Measurements from ENCODE around the gene AGAP1.

The AGAP1 gene

DNA sequence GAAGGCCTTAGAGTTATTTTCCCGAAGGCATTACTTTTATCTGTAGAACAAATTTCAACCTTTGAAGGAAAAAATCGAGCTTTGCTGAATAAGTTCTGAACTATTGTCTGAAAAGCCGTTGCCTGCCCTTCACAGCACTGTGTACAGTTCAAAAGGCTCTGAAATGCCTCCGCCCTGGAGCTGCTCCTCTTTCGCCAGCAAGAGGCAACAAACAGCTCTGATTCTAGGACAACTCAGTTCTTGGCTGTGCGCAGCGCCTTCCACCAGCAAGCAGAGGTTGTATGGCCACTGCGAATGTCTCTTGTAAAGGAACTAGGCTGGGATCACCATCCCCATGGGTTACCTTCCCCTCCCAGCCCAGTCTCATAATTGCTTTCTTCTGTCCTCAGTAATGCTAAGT is 365.8 kb downstream of the AGAP1 start:
- DNase-seq: no peak

DNA sequence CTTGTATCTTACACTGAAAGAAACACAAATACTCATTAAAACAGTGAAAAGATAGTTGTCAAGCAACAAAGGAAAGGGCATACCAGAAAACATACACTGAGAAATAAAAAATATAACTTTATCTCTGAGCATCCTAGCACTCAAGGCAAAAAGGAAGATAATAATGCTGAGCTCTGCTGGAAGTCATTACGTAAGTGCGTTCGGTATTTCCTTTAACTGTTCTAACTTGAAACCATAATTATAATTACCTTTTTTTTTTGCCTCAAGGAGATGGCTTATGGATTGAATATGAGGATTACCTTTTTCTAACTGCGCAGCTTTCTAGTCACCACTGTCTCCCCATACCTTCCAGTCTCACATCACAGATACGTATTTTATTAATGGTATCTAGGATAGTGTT is 366.3 kb downstream of the AGAP1 start:
- no peak for DNase-seq

DNA sequence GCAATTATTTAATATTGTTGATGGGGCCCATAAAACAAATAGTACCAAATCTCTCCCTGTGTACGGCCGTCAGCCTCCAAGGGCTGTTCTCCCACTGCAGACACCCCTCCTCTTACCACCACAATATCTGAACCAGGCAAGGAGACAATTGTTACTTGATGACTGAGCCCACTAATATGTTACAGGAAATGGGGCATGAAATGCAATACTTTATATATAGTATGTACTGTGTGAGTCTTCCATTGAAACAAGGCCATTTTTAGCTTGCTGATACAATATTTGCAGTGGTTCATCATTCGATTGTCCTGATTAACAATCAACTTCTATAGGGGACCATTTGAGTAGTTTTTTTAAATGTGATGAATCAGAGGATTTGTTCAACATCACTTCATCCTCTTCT is 367.0 kb downstream of the AGAP1 start:
- no peak for DNase-seq

DNA sequence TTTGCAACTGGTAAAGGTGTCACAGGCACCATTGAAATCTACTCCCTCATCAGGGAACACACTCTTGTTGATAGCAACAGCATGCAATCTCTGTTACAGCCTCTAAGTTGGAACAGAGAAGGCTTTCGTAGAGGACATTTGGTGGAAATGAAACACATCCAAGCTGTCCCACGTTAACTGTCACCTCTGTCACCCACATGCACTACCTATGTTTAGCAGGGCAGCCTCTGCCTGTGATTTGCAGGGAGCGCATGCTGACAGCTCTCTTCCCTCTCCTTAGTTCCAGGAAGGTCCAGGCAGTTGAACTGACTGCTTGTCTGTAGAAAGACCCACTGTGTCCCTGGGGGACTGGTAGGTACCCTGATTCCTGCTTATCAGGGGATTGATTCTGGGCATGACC is 367.5 kb downstream of the AGAP1 start:
- DNase-seq: no peak

DNA sequence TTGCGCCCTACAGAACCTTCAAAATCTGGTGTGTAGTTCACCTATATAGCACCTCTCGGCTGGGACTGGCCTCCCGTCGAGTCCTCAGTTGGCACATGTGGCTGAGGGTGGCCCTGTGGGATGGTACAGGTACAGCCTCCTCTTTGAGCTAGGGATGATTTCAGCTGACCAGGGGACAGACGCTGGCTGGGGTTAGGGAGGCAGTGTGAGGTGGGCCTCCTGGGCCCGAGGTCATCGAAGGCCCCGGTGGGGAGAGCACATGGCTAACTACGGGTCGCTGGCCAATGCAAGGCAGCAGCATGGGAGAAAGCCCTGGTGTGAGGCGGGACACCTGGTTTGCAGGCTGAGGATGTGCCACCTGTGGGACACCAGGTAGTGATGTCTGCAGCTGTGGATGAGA is 369.6 kb downstream of the AGAP1 start:
- DNase-seq: no peak

DNA sequence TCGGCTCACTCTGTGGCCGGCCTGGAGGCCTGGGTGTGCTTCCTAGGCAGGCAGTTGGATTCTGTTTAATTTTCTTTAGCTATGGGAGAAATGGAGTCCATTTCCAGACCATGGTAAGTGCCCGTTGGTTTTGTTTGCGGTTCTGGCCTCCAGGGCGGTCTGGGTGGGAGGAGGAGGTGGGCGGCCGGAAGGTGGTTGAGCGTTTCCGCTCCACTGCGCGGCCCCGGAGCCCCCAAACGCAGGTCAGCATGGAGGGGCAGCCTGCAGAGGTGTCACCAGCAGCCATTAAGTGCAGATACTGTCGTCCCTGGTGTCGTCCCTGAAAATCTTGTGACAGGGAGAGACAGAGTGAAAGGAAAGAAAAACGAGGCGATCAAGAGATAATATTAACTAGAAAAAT is 370.5 kb downstream of the AGAP1 start:
- DNase-seq: no peak

DNA sequence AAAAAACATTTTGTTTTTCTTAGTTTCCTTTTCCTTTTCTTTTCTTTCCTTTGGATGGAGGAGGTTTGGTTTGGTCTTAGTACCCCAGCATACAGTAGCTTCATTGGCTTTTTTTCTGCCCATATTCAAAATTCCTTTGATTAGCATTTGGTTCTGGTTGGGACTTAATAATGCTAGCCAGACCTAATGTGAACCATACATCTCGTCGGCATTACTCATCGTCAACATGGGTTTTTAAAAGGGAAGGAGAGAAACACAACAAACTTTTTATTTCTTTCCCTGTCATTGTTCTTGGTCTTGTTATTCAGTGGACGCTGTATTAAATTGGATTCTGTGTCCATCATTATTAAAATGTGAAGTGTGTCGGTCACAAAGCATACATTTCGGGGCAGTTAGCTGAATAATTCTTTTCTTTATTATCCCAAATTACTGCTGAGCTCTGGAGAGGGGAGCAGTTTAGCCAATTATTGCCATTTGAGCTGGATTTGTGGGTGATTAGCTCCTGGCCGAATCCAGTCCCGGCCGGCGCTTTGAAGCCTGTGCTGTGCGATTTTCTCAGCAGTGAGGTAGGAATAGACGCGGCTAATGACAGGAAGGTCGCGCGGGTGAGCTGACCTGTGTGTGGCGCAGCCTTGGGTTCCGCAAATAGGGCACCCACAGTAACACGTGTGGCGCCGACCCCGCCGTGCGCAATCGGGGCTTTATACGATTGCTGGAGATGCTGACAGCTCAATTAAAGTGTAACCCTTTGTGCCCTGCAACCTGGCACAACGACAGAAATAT is 371.1 kb downstream of the AGAP1 start:
- no peak for DNase-seq

DNA sequence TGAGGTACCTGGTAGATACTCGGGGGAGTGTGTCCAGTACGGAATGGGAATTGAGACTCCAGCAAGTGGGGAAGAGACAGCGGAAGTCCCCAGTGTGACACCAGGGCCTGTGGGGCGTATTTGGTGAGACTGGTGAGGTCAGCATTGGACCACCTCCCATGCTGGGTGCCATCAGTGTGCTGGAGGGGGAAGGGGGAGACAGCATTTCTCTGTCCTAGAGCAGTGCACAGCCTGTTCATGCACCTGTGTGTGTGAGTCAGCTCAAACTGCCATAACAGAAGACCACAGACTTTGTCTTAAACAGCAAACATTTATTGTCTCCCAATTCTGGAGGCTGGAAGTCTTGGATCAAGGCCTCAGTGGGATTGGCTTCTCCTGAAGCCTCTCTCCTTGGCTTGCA is 372.5 kb downstream of the AGAP1 start:
- no peak for DNase-seq

DNA sequence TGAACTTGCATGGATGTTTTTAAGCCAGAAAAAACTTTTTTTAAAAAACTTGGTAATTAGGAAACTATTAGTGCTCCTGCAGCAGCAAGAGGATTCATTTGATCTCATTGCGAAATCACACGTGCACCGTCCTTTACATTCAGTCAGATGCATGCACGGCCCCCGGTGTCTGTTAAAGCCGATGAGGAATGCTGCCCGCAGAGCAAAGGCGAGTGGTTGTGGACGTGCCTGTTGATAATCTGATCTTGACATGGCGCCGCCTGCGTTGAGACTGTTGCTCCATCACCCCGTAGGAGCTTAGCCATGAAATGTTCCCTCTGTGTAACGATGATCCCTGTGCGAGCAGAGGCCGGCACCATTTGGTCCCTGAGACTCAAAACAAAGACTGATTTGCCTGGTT is 374.4 kb downstream of the AGAP1 start:
- no peak for DNase-seq

DNA sequence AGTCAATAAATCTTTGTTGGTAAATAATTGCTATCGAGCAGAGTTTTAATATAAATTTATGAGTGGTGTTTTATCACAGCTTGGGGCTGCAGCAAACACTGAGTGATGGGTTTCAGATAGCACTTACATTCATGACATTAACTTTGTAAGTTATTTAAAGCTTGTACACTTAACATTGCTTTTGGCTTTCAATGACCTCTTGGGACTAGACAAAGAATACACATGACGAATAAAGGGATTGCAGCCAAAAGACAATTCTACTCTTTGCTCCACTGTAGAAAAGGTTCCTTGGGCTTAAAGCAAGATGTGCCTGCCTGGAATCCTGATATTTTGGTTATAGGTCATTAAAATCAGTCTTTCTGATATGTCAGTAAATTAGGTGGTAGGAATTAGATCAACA is 374.8 kb downstream of the AGAP1 start:
- DNase-seq: no peak

DNA sequence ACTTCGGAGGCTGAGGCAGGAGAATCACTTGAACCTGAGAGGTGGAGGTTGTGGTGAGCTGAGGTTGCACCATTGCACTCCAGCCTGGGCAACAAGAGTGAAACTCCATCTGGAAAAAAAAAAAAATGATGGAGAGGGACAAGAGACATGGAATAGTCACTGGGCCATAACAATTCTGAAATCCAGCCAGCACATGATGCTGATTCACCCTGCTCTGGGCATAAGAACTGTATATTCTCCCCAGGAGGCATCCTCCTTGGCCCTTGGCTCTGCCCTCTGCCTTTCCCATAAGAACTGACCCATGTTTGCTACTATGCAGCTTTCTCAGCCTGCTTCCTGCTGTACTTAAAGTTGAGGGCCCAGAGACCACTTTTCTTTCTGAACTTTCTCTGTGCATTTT is 376.7 kb downstream of the AGAP1 start:
- DNase-seq: no peak

DNA sequence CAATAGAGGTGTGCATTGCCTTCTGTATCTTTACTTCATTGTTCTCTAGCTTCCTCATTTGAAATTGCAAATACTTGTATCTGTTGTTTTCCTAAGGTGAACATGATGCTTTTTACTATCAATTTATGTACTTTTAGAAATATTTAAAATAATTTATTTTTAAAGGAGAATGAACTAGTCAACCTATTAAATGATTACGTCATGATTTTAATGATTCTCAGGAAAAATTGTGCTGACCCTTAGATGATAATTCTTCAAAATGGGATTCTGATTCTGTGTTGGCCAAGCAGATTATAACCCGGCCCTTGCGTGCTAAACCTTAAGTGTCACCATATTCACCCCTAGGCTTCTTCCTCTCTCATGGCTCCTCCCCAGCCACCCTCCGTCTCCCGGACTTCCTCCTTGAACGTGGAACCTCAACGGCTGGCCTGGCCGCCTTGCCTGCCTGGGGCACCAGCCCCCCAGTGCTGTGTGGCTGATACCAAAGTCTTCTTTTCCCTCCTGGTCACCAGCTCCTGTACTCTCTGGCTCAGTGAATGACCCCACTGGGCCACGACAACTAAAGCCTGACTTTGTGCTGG is 382.3 kb downstream of the AGAP1 start:
- no peak for DNase-seq

DNA sequence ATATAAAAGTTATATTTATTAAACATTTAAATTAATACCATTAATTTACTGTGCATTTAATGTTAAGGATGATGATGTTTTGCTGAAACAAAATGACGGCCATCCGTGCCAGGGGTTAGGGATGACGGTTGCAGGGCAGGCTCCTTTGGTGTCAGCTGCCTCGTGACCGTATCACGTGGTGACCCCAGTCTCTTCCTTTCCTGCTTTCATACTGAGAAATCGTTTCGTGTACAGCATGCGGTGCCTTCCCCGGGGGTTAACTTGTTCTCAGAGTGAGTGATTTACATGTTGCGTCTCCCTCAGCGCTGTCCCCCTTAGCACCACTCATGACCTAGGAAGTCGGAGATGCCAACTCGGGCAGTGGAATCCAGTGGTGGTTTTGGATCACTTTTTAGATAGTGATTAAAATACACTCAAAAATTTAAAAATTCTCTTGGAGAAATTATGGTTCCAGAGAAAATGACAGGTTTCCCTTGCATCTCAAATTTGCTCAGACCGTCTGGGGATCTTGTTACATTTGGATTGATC is 383.5 kb downstream of the AGAP1 start:
- DNase-seq: no peak

DNA sequence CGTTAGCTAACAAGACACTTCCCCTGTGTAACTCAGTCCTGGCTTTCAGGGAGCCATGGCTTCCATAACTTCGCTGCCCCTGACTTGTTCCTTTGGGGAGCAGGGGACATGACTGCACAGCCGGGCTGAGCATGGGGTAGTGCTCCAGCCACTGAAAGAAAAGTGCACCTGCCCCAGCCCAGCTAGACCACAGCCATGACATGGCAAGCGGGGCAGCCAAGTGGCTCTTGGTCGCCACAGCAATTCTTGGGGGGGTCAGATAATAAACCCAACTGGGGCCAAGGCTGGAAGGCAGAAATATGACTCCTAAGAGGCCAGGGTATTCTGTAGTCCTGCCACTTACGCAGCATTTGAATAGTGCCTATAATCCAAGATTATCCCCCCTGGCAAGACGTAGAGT is 385.3 kb downstream of the AGAP1 start:
- no peak for DNase-seq

DNA sequence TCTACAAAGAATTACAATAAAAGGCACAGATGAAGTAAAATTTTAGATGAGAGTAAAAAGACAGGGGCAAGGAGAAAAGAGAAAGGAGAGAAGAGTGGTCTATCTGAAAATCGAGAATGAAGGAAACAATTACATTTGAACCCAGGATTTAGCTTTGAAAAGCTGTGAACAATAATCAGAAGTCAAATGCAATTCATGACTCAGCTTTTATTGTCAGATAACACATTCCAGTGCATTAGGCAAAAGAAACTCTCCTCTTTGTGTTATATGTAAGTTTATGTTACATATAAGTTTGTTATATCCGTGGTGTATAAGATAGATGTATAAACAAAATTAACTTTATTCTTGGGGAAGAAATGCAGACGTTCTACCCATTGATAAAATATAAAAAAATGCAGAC is 389.8 kb downstream of the AGAP1 start:
- no peak for DNase-seq

DNA sequence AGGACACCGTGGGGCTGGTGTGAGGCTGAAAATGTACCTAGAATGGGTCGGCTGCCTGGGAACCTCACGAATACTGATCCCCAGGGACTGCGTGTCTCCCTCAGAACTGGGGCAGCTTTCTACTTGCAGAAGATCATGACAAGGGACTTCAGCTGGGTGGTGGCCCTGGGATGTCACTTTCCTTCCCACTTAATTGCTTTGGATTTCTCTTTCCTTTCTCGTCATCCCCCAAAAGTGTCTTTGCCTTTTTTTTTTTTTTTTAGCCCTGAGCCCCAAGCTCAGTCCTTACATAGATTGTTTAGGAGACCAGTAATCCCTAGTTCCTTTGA is 395.4 kb downstream of the AGAP1 start:
- DNase-seq: no peak

DNA sequence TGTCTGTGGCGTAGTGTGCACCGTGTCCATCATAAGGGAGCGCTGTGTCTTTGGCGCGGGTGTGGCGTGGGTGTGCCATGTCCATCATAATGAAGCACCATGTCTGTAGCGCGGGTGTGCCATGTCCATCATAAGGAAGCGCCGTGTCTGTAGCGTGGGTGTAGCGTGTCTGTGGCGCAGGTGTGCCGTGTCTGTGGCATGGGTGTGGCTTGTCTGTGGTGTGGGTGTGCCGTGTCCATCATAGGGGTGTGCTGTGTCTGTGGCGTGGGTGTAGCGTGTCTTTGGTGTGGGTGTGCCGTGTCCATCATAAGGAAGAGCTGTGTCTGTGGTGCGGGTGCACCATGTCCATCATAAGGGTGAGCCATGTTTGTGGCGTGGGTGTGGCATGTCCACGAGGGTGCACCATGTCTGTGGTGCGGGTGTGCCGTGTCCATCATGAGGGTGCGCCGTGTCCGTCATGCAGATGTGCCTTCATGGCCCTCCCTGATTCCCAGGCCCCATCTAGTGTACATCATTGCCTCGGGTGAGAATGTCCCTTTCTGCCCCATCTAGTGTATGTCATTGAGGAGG is 399.4 kb downstream of the AGAP1 start:
- DNase-seq: no peak

DNA sequence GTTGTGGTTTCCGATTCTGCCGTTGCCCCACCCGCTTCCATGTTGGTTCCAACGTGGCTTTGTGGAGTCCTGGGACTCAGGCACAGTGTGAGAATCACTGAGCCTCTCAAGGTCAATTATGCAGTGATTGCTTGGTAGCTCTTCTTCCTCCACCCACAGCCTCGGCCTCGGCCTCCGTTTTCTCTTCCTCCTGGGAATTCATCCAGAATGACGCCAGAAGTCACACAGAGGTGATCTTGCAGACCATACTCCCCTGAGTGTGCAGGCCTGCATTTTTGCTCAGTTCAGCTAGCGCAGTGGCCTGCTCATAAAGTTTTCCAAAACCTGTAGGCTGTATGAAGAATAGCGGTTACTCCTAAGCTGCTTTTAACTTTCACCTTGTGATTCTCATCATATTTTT is 401.0 kb downstream of the AGAP1 start:
- DNase-seq: no peak

DNA sequence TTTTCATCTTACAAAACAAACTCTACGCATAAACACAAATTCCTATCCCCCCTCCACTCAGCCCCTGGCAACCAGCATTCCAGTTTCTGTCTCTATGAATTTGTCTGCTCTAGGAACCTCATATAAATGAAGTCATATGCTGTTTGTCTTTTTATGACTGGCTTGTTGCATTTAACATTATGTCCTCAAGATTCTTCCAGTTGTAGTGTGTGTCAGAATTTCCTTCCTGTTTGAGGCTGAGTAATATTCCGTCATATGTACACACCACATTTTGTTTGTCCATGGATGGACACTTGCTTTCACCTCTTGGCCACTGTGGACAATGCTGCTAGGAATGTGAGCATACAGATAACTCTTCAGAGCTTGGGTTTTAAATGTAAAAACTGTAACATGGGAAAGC is 402.2 kb downstream of the AGAP1 start:
- DNase-seq: no peak

DNA sequence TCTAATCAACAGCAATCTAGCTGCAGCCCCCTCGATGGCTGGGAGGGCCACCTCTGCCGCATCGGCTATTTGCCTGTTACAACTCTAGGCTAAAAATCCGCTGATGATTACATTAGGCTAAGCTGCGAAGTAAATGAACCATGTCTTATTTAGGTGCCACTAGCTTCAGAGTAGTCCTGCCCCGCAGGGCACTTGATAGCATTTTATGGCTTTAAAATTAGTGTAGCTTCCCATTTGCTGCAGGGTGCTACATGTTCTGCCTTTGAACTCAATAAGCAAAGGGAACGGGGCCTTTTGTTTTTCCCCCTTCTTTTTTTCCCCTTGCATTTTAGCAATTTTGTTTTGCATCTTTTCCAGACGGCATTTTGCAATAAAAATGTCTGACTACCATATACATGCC is 404.1 kb downstream of the AGAP1 start:
- no peak for DNase-seq

DNA sequence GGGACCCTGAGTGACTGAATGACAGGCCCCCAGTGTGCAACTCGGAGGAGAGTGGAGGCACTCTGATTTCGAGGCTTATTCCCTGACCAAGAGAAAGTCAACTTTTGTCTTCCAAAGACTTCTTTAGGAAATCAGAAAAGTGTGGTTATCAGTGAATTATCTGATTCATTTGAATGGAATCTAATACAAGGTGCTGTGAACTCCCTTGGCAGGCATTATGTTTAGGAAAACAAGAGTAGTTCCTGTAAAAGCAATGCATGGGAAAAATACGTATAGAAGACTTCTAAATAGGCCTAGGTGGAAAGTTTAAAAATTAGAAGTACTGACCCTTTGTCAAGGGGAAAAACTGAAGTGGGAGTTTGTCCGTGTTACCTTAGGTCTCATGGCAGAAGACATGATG is 404.9 kb downstream of the AGAP1 start:
- DNase-seq: no peak

DNA sequence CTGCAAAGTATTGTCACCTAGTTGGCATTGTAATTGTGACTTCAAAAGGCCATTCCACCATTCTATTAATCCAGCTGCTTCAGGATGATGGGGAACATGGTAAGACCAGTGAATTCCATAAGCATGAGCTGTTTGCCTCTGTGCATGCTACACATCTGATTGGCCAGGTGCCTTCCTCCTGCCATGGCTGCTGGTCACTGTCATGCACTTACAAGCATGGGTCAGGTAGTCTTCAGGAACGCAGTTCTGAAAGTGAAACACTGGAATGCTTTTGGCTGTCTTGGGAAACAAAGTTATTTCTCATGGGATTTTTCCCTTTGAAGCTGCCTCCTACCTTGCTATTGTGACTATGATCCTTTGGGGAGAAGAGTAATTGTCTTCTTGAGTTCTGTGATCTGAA is 406.8 kb downstream of the AGAP1 start:
- no peak for DNase-seq

DNA sequence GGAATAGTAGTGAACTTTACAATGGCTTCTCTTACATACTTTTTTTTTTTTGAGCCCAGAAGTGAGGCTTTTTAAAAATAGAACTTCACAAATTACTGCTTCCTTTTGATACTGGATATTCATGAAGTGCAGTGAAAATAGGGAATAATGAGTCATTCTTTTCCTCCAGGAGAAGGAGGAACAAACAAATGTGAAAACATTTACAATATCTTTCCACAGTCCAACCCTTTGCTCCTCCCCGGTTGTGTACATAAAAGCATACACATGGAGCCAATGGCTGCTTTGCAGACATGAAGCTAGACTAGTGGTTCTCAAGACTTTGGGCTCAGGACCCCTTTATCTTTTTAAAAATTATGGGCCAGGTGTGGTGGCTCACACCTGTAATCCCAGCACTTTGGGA is 407.4 kb downstream of the AGAP1 start:
- DNase-seq: no peak

DNA sequence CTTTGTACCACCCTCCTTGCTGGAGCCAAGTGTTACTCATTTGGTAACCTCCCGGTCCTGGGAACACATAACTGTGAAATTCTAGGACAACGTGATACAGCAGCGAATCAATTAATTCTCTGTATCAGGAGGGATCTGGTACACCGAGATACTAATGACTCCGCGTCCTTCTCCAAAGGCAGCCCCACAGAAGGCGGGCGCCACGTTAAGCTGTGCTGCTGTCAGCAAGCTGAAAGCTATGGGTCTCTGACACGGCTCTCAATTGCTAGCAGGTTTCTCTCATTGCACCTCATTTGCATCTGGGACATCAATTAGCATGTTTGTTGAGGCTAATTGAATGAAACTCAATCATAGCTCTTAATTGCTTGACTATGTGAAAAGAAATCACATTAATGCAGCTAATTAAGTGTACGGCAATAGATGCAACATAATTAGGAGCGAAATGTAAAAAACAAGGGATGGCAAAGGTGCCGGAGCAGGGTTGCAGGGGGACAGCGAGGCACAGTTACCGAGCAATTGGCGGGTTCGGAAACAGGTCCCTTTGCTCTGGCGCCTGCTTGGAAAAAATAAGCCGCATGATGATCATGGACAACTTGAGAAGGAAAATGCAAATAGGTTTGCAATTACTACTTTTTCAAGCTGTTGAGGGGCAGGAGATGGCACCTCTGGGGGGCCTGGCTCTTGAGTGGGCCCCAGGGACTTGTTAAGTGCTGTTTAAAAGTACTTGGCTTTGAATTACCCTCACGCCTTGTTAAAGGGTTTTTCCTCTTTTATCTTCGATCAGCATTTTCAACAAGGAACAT is 410.1 kb downstream of the AGAP1 start:
- peak; percentile 10 for DNase-seq
